NOMO-1 treated with dmso at 0.1 percent for 144 hours (cell line): ENCODE results near the gene KCNMA1.
"Not testable (repeated sequence)": the region's sequence is repeated elsewhere in the genome, so short reads cannot be mapped to it uniquely, and the experiment has no call there.

Experiments used
- DNase-seq: peaks from one replicate; lab custom pipeline; 2025; ENCODE audit not compliant: unreplicated experiment; lab: John Stamatoyannopoulos, UW

Gene KCNMA1

DNA sequence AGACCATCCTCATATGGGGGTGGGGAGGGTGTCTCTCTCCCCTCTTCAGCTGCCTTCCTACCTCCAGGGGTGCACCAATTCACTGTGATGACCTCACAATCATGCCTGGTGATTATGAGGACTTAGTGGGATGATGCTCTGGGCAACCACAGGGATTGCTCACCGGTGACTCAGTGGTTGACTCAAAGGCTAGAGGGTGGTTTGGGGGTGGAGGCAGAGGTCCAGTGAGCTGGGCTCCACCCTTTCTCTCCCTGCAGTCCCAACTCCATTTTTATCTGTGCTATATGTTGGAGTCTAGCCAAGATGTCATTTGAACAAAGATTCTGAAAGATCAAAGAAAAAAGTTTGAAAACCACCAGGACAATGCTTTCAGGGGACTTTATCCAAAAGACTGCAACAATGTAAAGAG, 286.9 kb downstream of the KCNMA1 start:
- DNase-seq: no peak

DNA sequence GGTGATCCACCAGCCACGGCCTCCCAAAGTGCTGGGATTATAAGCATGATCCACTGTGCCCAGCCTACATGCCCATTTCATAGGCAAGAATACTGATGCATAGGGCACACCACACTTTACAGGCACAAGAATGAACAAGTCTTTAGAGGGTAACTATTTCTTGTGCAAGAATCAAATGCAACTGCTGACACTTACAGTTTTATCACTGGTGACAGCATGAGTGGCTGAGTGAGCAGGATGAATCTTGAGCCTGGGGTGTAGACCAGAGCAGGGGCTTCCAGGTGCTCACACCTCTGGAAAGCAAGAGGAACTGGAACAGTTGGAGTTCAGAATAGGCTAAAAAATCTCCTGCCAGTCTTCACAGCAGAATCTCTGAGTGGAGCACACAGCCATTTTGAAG, 287.5 kb downstream of the KCNMA1 start:
- no peak for DNase-seq

DNA sequence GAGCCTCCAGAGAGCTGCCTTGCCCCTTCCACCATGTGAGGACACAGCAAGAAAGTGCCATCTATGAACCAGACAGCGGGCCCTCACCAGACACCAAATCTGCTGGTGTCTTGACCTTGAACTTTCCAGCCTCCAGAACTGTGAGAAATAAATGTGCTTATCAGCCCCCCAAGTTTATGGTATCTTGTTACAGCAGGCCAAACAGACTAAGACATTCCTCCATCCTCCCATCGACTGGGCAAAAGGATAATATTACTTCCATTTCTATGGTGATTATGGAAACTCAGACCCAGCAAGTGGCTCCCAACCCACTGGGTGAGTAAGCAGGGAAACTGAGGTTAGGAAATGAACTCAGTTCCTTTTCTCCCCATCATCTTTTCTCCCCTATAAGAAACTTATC, 288.4 kb downstream of the KCNMA1 start:
- no peak for DNase-seq

DNA sequence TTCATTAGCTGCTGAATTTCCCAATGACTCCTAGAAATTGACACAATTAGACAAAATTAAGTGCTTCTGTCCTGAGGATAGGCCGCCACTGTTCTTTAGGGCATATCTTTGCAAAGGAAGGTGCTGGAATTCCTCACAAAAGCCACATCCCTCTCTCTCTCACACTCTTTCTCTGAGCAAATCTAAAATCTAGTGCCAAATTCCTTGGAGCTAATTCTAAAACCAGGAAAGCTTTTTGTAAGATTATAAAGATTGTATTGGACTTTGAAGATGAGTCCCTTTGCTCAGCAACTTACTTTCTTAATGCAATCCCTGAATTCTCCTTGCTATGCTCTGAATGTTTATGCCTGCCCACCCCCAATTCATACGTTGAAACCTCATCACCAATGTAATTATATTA, 288.9 kb downstream of the KCNMA1 start:
- no peak for DNase-seq

DNA sequence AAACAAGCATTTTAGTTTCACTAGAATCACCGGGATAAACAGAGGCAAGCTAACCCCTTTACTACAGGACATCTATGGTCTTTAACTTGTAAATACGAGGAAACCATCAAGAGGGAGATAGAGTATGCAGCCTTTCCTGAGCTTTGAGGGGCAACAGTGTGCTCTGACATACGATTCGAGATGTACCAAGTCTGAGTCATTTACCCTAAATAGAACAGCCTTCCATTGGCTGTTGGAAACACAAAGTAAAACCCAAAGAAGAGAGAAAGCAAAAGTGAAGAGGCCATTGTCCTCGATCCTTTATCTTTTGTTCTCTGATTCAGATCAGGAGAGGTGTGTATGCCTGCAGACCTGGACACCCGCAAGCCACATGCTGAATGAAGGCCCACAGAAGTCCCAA, 289.5 kb downstream of the KCNMA1 start:
- DNase-seq: no peak

DNA sequence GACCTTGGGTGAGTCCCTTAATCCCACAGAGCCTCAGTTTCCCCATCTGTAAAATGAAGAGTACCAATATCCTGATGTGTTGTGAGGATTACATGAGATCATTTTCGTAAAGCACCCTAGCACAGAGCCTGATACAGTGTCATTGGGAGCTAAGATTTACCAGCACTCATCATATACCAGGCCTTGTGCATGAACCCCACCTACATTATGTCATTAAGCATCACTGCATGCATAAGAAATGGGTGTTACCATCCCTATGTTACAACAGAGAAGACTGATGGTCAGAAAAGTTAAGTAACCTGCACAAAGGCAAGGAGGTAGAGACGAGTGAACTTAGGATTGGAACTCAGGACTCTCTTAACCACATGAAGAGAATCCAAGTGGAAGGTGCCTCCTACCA, 290.6 kb downstream of the KCNMA1 start:
- no peak for DNase-seq

DNA sequence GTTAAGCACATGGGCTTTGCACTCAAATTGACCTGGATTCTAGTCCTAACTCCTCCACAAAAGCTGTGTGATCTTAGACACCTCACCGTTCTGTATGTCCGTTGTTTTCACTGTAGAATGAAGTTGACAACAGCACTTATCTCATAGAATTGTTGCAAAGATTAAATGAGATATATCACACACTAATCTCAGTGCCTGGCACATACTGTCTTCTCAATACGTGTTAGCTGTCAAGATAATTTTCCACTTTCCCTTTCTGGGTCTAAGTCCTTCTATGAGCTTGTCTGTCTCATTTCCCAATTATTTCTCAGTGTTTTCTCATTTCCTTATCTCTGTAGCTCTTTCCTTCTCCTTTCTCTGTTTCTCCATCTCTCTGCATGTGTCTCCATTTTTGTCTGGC, 296.6 kb downstream of the KCNMA1 start:
- no peak for DNase-seq

DNA sequence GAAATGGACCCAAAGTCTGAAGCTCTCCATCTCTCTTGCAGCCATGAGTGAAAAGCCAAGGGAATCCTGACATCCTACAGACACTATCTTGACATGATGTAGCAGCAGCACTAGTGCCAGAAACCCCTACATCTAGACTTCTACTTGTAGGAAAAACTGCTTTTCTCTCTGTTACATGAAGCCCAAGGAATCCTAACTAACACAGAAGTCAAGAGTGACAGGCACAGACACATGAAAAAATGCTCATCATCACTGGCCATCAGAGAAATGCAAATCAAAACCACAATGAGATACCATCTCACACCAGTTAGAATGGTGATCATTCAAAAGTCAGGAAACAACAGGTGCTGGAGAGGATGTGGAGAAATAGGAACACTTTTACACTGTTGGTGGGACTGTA, 297.7 kb downstream of the KCNMA1 start:
- not testable (repeated sequence) for DNase-seq

DNA sequence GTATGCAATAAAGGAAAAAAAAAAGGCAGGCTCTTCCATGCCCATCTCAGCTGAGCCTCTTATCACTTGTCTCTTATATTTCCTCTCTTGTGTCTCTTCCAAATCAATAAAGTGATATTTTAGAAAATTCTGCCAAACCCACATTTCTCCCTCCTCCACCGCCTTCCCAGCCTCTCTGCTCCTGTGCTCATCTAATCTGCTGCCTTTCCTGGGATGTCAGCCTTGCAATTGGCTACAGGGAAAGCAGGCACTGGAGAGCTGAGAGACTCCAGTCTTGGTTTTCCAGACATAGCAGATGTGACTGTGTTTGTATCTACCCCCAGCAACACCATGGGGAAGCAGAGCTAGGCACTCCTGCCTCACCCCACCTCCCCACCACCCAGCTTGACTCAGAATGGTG, 298.4 kb downstream of the KCNMA1 start:
- no peak for DNase-seq

DNA sequence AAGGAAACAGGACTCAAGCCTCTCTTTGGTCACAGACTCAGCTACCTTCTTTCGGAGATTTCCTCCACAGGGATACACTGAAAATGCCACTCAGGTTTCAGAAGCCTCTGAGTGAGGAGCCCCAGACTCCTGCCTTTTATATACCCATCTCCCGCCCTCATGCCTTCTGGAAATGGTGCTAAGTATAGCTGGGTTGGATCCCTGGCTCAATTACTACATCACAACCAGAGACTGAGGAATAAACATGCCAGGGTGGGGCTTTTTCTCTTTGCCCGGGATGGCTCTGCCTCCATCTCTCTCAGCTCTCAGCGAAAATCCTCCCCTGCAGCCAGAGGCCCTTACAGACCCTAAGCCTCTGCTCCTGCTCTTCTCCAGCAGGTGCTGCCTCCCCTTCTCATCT, 299.5 kb downstream of the KCNMA1 start:
- no peak for DNase-seq

DNA sequence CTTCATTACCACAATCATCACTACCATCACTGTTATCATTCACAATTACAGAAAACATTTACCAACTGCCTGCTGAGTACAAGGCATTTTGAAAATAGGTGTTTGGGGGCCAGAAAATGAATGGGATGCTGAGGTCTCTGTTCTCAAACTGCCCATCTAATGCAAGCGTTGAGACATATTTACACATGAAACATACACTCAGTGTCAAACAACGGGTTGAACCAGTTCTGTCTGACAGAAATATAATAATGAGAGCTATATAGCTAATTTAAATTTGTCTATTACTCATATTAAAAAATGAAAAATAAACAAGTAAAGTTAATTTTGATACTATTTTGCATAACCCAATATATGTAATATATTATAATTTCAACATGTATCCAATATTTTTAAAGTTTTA, 303.1 kb downstream of the KCNMA1 start:
- no peak for DNase-seq

DNA sequence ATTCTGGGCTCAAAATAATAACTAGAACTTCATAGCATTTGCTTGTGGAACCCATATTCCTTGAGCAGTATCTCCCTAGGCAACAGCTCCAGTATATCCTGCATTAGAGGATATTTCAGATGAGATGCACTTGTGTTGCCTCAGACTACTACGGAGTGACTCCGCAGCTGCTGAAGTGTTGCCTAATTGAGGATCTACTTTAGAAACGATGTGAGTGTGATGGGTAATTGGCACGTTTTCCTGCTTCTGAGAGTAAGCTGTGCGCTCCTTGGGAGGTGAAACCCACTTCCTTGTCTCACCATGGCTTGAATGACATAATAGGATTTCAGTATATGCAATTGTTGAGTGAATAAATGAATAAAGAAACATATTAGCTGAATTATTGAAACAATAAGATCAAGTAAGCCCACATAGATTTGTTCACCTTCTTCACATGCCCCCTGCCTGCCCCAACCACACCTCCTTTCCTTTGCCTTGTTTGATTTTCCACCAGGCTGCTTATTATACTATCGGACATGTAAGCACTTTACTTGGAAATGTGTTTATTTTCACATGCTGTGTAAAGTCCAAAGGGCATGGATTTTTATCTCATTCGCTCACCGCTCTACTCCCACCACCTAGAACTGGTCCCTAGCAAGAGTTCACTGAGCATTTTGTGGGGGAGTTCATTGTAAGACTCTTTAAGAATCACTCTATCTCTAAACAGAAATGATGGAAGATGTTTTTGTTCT, 303.8 kb downstream of the KCNMA1 start:
- DNase-seq: no peak

DNA sequence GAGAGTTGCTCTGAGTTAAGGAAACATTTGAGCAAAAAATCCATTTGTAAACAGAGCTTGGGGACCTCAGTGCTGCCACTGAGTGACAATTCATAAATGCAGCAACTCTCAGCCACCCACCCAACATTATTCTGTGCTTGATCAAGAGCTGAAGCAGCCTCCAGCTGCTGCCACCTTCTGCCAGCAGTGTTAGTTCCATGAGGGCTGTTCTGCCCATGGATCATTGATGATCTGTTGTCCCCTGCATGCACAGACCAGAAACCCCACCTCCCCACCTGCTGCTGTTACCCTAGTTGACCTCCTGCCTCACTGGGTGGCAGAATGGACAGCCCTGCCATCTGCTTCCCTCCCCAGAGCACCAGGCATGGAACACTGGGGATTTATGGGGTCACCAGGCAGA, 305.4 kb downstream of the KCNMA1 start:
- DNase-seq: no peak

DNA sequence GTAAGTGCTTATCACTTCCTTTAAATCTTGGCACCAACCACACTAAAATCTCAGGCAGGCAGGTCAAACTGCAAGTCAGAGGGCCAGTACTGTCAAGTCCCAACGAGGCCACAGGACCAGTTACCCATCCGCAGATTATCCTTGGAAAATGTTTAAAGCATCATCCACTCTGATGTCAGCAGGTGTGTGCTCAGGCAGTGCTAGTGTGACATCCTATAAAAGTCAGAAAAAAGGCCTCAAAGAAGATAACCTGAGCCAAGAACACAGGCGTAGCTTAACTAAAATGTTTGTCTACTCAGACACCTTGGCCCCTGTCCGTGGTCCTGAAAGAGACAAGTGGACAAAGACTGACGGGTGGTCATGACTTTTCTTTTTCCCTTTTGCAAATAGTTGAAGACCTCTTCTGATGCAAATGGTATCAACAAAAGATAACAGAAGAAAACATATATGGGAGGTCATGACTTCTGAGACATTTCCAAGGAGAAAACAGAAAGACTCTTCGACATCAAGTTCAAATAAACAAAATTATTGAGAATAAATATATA, 309.3 kb downstream of the KCNMA1 start:
- no peak for DNase-seq

DNA sequence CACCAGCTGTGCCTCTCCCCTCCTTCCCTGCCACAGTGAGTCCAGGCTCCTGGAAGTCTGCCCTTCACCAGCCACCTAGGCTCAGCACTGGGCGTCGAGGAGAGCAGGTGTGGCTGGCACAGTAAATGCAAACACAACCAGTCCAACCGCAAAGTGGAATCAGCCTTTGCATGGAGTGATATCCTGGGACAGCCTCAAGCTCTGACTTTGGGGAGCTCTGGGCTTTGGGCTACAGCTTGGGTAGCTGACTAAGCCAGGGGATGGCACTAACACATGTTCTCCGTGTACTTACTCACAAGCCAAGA, 312.4 kb downstream of the KCNMA1 start:
- no peak for DNase-seq

DNA sequence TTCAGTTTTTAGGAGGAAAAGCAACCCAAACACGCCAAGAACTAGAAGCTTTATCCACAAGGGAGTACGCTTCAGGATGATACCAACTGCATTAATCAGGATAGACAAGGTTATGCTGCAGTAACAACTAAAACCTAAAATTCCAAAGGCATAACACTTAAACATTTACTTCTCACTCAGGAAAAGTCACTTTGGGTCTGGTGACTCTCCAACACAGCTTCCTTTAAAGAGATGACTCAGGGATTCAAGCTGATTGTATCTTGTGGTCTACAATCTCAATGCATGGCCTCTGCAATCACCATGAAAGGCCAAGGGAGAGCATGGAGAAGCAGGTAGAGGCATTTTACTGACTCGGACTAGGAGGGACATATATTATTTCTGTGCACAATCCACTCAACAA, 315.8 kb downstream of the KCNMA1 start:
- DNase-seq: no peak

DNA sequence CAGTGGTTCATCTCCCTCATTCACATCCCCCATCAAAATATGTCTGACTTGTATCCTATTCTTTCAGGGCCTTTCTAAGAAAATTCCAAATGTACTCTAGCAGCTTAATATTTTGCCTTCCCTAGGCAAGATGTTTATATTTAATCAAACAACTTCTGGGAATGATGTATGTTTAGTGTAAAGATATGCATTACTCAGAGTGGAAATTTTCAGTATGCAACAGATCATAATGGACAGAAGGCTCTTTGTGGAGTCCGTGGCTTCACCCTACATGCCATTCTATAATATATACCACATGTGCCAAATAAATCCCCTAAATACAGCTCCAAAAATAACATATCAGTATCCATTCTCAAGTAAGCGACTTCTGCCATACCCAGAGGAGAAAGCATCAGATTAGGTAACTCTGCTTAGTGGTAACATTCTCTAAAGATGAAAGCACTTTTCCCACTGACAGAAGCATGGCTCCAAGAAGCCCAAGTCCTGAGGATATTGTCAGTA, 316.6 kb downstream of the KCNMA1 start:
- DNase-seq: no peak

DNA sequence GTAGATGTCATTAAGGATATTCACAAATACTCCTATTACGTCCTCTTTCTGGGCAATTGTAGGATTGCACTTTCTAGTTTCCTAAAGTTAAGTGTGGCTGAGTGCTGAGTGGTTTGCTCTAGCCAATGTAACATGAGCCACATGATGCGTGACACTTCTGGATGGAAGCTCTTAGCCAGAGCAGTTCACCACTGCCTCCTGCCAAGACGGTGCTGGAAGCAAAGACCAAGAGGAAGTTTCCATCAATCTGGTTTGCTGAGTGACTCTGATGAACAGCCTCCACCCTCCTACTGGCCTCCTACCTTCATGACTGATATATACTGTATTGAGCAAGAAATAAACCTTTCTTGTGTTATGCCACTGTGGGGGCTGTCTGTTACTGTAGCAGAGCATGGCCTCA, 318.1 kb downstream of the KCNMA1 start:
- DNase-seq: no peak

DNA sequence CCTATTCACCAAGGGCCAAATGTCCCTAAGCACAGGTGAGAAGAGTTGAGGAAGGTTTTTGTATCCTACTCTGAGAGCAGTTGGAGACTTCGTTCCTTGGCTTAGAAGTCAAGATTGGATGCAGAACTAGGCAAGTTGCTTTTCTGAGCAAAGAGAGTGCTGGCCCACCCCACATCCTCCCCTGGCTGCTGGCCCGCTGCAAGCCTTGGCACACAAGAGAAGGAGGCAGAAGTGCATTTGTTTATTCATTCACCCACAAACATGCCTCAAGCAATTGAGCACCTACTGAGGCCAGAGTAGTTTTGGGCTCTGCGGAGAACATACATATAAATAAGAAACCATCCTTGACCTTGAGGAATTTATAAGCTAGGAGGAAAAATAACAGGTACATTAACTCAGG, 318.9 kb downstream of the KCNMA1 start:
- DNase-seq: no peak

DNA sequence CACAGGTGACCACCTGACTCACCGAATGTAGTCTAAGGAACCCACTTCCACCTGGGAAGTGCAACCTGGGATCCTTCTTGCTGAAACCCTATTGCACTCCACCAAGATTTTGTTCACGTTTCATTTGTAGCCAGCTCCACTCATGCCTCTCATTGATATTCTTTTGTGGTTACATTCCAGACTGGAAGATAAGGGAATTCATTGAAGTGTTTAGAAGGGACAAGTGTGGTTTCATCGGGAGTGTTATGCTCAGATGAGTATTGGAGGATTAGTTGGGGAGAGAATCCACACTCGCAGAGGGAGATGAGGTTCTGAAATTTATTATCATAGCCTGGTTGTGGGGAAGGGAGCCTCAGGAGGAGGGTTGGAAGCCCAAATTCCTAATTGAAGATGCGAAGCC, 320.4 kb downstream of the KCNMA1 start:
- no peak for DNase-seq

DNA sequence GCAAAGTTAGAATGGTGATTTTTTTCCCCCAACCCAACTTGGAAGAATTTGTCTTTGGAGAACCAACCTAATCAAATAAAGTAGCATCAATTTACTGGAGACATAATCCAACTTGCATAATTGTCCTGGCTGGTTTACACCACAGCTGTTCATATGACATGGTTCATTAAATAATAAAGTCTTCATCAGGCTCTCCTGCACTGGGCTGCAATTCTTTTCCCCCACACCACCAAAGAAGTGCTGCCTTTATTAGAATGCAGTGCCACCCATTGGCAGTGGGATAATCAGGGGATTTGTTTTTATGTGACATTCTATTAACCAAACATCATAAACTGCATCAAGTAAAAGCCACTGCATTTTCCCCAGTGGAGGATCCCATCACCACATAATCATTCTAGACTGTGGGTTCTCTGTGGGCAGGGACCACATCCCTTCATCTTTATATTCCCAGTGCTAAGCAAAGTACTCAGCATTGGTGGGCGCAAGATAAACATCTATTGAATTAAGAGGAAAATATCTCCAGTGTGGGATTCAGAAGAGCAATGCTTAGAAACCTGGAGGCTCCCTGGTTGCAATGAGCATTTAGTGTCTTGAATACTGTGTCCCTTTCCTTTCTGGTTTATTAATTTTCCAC, 322.0 kb downstream of the KCNMA1 start:
- no peak for DNase-seq

DNA sequence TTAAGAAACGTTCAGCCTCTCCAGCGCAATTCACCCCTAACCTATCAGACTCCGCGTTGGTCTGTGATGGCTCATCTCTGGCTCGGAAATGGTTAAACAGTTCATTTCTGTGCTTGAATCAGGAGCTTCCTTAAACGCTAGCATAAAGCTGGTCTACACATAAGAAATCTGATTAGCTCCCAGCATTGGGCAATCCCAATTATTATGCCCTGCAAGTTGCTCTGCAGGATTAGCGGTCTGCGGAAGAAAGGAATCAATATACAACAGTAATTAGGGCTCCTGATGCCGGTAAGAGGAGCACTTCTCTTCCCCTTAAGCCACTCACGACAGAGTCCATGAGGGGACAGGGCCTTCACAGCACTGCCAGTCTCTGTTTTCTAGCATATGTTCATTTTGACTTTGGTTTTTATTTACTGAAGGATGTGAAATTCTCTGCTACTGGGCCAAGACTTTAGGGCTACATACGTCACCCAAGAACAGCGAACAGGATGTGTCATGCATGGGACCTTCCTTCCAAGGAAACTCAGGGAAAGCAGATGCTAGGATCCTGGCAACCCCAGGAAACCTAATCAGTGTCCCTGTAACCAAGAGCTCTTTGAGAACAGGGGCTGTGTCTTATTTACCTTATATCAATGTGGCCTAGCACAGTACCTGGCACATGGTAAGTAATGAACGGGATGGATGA, 324.4 kb downstream of the KCNMA1 start:
- no peak for DNase-seq
